GM23338 (cell line): ENCODE results near the gene FTCDNL1. TPM values are rescaled to one million over a fixed set of nuclear protein-coding genes. Genes with fewer than 3 reads are reported as not detected.

ENCODE experiments used
- ATAC-seq: fragments of 200-7000 bp; cut with Tn5 transposase; 3 replicates; pipeline ENCODE4 v1.9.1; 2020
- DNase-seq: peaks from one replicate; pipeline ENCODE4 v3.0.0-alpha.2; 2015; ENCODE audit warnings: low spot score
- H2AFZ ChIP-seq: fragments of 200-600 bp; sonication (generic); 2 replicates; pipeline ENCODE4 v1.8.0; 2016; ENCODE audit warnings: antibody characterized with exemption, mild to moderate bottlenecking, moderate library complexity
- H3F3A ChIP-seq: fragments of 200-600 bp; sonication (generic); replicated peaks from 2 replicates; pipeline ENCODE4 v1.8.0; 2017; ENCODE audit warnings: antibody characterized with exemption, mixed run types, low read depth
- H3K27ac ChIP-seq: fragments of 200-600 bp; sonication (generic); 2 replicates; pipeline ENCODE4 v1.6.1; 2016; ENCODE audit warnings: low read depth
- H3K27me3 ChIP-seq: fragments of 200-600 bp; sonication (generic); 2 replicates; pipeline ENCODE4 v1.8.0; 2016; ENCODE audit warnings: mild to moderate bottlenecking, mixed run types, moderate library complexity; ENCODE audit not compliant: insufficient read depth
- H3K36me3 ChIP-seq: fragments of 200-600 bp; sonication (generic); 2 replicates; pipeline ENCODE4 v1.8.0; 2016; ENCODE audit warnings: mild to moderate bottlenecking; ENCODE audit not compliant: insufficient read depth
- H3K4me1 ChIP-seq: fragments of 200-600 bp; sonication (generic); 2 replicates; pipeline ENCODE4 v1.8.0; 2016; ENCODE audit warnings: mild to moderate bottlenecking, moderate library complexity; ENCODE audit not compliant: insufficient read depth
- H3K4me2 ChIP-seq: fragments of 200-600 bp; sonication (generic); 2 replicates; pipeline ENCODE4 v1.7.1; 2017; ENCODE audit warnings: mixed run types
- H3K4me3 ChIP-seq: fragments of 200-600 bp; sonication (generic); 2 replicates; pipeline ENCODE4 v1.6.1; 2016; ENCODE audit warnings: mixed run types
- H3K79me2 ChIP-seq: fragments of 200-600 bp; sonication (generic); replicated peaks from 2 replicates; pipeline ENCODE4 v1.8.0; 2017; ENCODE audit warnings: mild to moderate bottlenecking; ENCODE audit not compliant: insufficient read depth
- H3K9me2 ChIP-seq: fragments of 200-600 bp; sonication (generic); 2 replicates; pipeline ENCODE4 v1.8.0; 2017; ENCODE audit not compliant: insufficient read depth
- H4K20me1 ChIP-seq: fragments of 200-600 bp; sonication (generic); replicated peaks from 2 replicates; pipeline ENCODE4 v1.8.0; 2017; ENCODE audit warnings: mild to moderate bottlenecking; ENCODE audit not compliant: insufficient read depth
- H3K27ac Mint-ChIP-seq: 2 replicates; pipeline ENCODE4 v1.8.0; 2020; ENCODE audit warnings: inconsistent platforms, mild to moderate bottlenecking, moderate library complexity, mixed read lengths
- H3K27me3 Mint-ChIP-seq: 3 replicates; pipeline ENCODE4 v1.8.0; 2022; ENCODE audit warnings: low read depth, mild to moderate bottlenecking, moderate library complexity, mixed read lengths, inconsistent platforms; ENCODE audit not compliant: insufficient read depth, poor library complexity
- H3K36me3 Mint-ChIP-seq: 3 replicates; pipeline ENCODE4 v1.8.0; 2021; ENCODE audit warnings: low read depth, mild to moderate bottlenecking, inconsistent platforms, moderate library complexity, mixed read lengths
- H3K4me1 Mint-ChIP-seq: 3 replicates; pipeline ENCODE4 v1.8.0; 2020; ENCODE audit warnings: mild to moderate bottlenecking, inconsistent platforms, mixed read lengths
- H3K4me3 Mint-ChIP-seq: 3 replicates; pipeline ENCODE4 v1.8.0; 2021; ENCODE audit warnings: moderate library complexity, mild to moderate bottlenecking, inconsistent platforms, mixed read lengths
- H3K9me3 Mint-ChIP-seq: 3 replicates; pipeline ENCODE4 v1.8.0; 2020; ENCODE audit warnings: moderate library complexity, mild to moderate bottlenecking, inconsistent platforms, mixed read lengths
- CREB1 ChIP-seq: fragments of 250-450 bp; sonication (Bioruptor Pico); IDR thresholded peaks from 2 replicates; pipeline ENCODE4 v1.5.0; 2020; ENCODE audit warnings: low read depth, mild to moderate bottlenecking, moderate library complexity
- ETS1 ChIP-seq: IDR thresholded peaks from 2 replicates; pipeline ENCODE4 v1.6.1; 2016; ENCODE audit warnings: antibody characterized with exemption
- EZH2 ChIP-seq: fragments of 200-600 bp; sonication (generic); IDR thresholded peaks from one replicate; pipeline ENCODE4 v1.8.0; 2017; ENCODE audit warnings: antibody characterized with exemption, mild to moderate bottlenecking, low read depth; ENCODE audit not compliant: unreplicated experiment
- EZH2phosphoT487 ChIP-seq: fragments of 200-600 bp; sonication (generic); IDR thresholded peaks from one replicate; pipeline ENCODE4 v1.8.1; 2018; ENCODE audit warnings: antibody characterized with exemption; ENCODE audit not compliant: unreplicated experiment
- JUNB ChIP-seq: IDR thresholded peaks from one replicate; pipeline ENCODE4 v1.6.1; 2016; ENCODE audit warnings: antibody characterized with exemption; ENCODE audit not compliant: unreplicated experiment
- NANOG ChIP-seq: IDR thresholded peaks from 2 replicates; pipeline ENCODE4 v1.6.1; 2016; ENCODE audit warnings: antibody characterized with exemption, borderline replicate concordance
- POLR2AphosphoS5 ChIP-seq: IDR thresholded peaks from 2 replicates; pipeline ENCODE4 v1.6.1; 2016; ENCODE audit warnings: antibody characterized with exemption, low read depth
- STAT1 ChIP-seq: IDR thresholded peaks from one replicate; pipeline ENCODE4 v1.6.1; 2016; ENCODE audit warnings: antibody characterized with exemption; ENCODE audit not compliant: unreplicated experiment
- ZNF114 ChIP-seq: fragments of 250-450 bp; sonication (Bioruptor Pico); IDR thresholded peaks from 2 replicates; pipeline ENCODE4 v1.5.0; 2020; ENCODE audit warnings: mild to moderate bottlenecking, moderate library complexity
- ZNF331 ChIP-seq: fragments of 250-450 bp; sonication (Bioruptor Pico); IDR thresholded peaks from 2 replicates; pipeline ENCODE4 v1.5.0; 2020; ENCODE audit warnings: low read depth, mild to moderate bottlenecking, moderate library complexity
- polyA plus RNA-seq: library from polyadenylated mRNA; unstranded; fragments of >200 nt; fragmentation: Nextera tagmentation; extraction: Ambion mirVana; gene quantifications from 2 replicates; pipeline ENCODE4 v1.2.1, GENCODE V29; 2016
- total RNA-seq: library from RNA; depleted of rRNA; stranded (reverse); fragments of >200 nt; shearing (Covaris generic); gene quantifications from 2 replicates; pipeline ENCODE4 v1.2.3, GENCODE V29; 2014
- TF ChIP-seq, protein P1 (sequence below): IDR thresholded peaks from one replicate; pipeline ENCODE4 v1.6.1; 2018; ENCODE audit warnings: antibody characterized with exemption; ENCODE audit not compliant: unreplicated experiment
- TF ChIP-seq, protein P2 (sequence below), 2 experiments: fragments of 200-600 bp in 1 of 2; sonication (generic) in 1 of 2; conservative IDR thresholded peaks; 2 replicates each; pipeline versions ENCODE4 v1.5.1 to v1.6.1; 2016 to 2017; ENCODE audit warnings: antibody characterized with exemption in 2 of 2, low read depth in 2 of 2, mild to moderate bottlenecking in 2 of 2, moderate library complexity in 1 of 2
- TF ChIP-seq, protein P3 (sequence below): fragments of 250-450 bp; sonication (Bioruptor Pico); IDR thresholded peaks from 2 replicates; pipeline ENCODE4 v1.5.0; 2020; ENCODE audit warnings: mild to moderate bottlenecking, moderate library complexity

FTCDNL1 gene
- total and polyA plus RNA-seq, 2 experiments from 2014 or later, result 1.7 to 2.0 TPM

DNA sequence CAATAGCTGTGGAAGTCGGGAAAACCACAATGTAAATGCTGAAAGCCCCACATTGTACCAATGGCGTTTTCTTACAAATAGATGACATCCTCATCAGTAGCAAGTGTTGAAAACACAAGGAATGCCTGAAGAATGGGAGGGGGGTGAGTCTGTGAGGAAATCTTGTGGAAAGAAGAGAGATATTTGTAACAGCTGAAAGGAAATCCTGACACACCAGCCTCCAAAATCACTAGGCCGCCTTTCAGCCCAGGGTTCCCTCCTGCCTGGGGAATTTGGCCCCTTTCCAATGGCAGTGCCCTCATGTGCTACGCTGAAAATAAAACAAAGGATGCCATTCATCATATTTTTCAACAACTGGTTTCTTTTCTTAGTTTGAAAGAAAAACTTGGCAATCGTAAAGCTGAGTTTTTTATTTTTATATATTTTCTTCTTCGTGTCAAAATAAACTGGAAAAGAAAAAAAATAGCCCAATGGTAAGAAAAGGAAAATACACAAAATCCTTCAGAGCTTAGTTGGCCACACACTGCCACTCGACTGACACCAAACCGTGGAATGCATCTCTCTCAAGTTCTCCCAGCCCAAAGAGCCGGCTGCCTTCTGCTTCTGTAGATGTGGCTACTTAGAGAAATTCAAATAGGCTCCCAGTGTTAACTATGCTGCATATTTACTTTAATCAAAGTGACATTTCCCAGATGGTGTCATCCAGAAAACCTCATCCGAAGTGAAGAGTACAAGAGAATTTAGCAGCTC, 52.0 kb downstream of the FTCDNL1 start:
- Histone ChIP-seq H3K4me3 (no peak overlapping the region), H3K79me2 (no peaks in the 10 kb centered on the region), H3K4me2 (no peak overlapping the region), H3K9me2 (peaks cover 6% of the 10 kb centered on the region), H3K36me3 (no peaks in the 10 kb centered on the region), H2AFZ (no peak overlapping the region), H3K27me3 (no peaks in the 10 kb centered on the region), H3K27ac (no peak overlapping the region), H3F3A (no peaks in the 10 kb centered on the region), H3K4me1 (peaks cover 29% of the 10 kb centered on the region), H4K20me1 (no peaks in the 10 kb centered on the region)
- Mint-ChIP-seq H3K4me1 (peaks cover 25% of the 10 kb centered on the region; the same call in 2 of the 3 replicates), H3K36me3 (no peaks in the 10 kb centered on the region), H3K27ac (no peak overlapping the region), H3K27me3 (peaks cover 3% of the 10 kb centered on the region), H3K9me3 (no peaks in the 10 kb centered on the region), H3K4me3 (no peak overlapping the region)
- DNase-seq, result no peak
- no peak for ATAC-seq
- TF ChIP-seq EZH2 (no peak), CREB1 (CRISPR knock-in tag) (no peak), NANOG (no peak), ZNF114 (CRISPR knock-in tag) (no peak), ETS1 (no peak), EZH2phosphoT487 (no peak), POLR2AphosphoS5 (no peak), STAT1 (no peak), JUNB (no peak), ZNF331 (CRISPR knock-in tag) (no peak)
- TF ChIP-seq, protein P1, sequence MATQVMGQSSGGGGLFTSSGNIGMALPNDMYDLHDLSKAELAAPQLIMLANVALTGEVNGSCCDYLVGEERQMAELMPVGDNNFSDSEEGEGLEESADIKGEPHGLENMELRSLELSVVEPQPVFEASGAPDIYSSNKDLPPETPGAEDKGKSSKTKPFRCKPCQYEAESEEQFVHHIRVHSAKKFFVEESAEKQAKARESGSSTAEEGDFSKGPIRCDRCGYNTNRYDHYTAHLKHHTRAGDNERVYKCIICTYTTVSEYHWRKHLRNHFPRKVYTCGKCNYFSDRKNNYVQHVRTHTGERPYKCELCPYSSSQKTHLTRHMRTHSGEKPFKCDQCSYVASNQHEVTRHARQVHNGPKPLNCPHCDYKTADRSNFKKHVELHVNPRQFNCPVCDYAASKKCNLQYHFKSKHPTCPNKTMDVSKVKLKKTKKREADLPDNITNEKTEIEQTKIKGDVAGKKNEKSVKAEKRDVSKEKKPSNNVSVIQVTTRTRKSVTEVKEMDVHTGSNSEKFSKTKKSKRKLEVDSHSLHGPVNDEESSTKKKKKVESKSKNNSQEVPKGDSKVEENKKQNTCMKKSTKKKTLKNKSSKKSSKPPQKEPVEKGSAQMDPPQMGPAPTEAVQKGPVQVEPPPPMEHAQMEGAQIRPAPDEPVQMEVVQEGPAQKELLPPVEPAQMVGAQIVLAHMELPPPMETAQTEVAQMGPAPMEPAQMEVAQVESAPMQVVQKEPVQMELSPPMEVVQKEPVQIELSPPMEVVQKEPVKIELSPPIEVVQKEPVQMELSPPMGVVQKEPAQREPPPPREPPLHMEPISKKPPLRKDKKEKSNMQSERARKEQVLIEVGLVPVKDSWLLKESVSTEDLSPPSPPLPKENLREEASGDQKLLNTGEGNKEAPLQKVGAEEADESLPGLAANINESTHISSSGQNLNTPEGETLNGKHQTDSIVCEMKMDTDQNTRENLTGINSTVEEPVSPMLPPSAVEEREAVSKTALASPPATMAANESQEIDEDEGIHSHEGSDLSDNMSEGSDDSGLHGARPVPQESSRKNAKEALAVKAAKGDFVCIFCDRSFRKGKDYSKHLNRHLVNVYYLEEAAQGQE, result no peak
- TF ChIP-seq, protein P2, sequence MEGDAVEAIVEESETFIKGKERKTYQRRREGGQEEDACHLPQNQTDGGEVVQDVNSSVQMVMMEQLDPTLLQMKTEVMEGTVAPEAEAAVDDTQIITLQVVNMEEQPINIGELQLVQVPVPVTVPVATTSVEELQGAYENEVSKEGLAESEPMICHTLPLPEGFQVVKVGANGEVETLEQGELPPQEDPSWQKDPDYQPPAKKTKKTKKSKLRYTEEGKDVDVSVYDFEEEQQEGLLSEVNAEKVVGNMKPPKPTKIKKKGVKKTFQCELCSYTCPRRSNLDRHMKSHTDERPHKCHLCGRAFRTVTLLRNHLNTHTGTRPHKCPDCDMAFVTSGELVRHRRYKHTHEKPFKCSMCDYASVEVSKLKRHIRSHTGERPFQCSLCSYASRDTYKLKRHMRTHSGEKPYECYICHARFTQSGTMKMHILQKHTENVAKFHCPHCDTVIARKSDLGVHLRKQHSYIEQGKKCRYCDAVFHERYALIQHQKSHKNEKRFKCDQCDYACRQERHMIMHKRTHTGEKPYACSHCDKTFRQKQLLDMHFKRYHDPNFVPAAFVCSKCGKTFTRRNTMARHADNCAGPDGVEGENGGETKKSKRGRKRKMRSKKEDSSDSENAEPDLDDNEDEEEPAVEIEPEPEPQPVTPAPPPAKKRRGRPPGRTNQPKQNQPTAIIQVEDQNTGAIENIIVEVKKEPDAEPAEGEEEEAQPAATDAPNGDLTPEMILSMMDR (conservative IDR thresholded peaks at IDR 0.05; ENCODE audit: low read depth in 2 of 2), result no peak
- TF ChIP-seq, protein P3, sequence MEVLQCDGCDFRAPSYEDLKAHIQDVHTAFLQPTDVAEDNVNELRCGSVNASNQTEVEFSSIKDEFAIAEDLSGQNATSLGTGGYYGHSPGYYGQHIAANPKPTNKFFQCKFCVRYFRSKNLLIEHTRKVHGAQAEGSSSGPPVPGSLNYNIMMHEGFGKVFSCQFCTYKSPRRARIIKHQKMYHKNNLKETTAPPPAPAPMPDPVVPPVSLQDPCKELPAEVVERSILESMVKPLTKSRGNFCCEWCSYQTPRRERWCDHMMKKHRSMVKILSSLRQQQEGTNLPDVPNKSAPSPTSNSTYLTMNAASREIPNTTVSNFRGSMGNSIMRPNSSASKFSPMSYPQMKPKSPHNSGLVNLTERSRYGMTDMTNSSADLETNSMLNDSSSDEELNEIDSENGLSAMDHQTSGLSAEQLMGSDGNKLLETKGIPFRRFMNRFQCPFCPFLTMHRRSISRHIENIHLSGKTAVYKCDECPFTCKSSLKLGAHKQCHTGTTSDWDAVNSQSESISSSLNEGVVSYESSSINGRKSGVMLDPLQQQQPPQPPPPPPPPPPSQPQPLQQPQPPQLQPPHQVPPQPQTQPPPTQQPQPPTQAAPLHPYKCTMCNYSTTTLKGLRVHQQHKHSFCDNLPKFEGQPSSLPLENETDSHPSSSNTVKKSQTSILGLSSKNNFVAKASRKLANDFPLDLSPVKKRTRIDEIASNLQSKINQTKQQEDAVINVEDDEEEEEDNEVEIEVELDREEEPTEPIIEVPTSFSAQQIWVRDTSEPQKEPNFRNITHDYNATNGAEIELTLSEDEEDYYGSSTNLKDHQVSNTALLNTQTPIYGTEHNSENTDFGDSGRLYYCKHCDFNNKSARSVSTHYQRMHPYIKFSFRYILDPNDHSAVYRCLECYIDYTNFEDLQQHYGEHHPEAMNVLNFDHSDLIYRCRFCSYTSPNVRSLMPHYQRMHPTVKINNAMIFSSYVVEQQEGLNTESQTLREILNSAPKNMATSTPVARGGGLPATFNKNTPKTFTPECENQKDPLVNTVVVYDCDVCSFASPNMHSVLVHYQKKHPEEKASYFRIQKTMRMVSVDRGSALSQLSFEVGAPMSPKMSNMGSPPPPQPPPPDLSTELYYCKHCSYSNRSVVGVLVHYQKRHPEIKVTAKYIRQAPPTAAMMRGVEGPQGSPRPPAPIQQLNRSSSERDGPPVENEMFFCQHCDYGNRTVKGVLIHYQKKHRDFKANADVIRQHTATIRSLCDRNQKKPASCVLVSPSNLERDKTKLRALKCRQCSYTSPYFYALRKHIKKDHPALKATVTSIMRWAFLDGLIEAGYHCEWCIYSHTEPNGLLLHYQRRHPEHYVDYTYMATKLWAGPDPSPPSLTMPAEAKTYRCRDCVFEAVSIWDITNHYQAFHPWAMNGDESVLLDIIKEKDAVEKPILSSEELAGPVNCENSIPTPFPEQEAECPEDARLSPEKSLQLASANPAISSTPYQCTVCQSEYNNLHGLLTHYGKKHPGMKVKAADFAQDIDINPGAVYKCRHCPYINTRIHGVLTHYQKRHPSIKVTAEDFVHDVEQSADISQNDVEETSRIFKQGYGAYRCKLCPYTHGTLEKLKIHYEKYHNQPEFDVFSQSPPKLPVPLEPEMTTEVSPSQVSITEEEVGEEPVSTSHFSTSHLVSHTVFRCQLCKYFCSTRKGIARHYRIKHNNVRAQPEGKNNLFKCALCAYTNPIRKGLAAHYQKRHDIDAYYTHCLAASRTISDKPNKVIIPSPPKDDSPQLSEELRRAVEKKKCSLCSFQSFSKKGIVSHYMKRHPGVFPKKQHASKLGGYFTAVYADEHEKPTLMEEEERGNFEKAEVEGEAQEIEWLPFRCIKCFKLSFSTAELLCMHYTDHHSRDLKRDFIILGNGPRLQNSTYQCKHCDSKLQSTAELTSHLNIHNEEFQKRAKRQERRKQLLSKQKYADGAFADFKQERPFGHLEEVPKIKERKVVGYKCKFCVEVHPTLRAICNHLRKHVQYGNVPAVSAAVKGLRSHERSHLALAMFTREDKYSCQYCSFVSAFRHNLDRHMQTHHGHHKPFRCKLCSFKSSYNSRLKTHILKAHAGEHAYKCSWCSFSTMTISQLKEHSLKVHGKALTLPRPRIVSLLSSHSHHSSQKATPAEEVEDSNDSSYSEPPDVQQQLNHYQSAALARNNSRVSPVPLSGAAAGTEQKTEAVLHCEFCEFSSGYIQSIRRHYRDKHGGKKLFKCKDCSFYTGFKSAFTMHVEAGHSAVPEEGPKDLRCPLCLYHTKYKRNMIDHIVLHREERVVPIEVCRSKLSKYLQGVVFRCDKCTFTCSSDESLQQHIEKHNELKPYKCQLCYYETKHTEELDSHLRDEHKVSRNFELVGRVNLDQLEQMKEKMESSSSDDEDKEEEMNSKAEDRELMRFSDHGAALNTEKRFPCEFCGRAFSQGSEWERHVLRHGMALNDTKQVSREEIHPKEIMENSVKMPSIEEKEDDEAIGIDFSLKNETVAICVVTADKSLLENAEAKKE (CRISPR knock-in tag), result no peak
